Activated T-cell treated with anti-CD3 and anti-CD28 coated beads, Interleukin-2, amount 50 U/mL, for 24 hours (primary cell): ENCODE results near the gene ZFP92.

ENCODE experiments used
- DNase-seq: peaks from one replicate; pipeline ENCODE4 v3.0.0-alpha.2; 2020
- H3K27ac Mint-ChIP-seq: 2 replicates; pipeline ENCODE4 v1.8.0; 2020; ENCODE audit warnings: mild to moderate bottlenecking, mixed read lengths
- H3K27me3 Mint-ChIP-seq: 2 replicates; pipeline ENCODE4 v1.8.0; 2020; ENCODE audit warnings: mixed read lengths
- H3K36me3 Mint-ChIP-seq: 2 replicates; pipeline ENCODE4 v1.8.0; 2020; ENCODE audit warnings: low read depth, mixed read lengths
- H3K4me1 Mint-ChIP-seq: 2 replicates; pipeline ENCODE4 v1.8.0; 2020; ENCODE audit warnings: low read depth, mixed read lengths
- H3K4me3 Mint-ChIP-seq: 2 replicates; pipeline ENCODE4 v1.8.0; 2020; ENCODE audit warnings: mild to moderate bottlenecking, moderate library complexity, mixed read lengths
- H3K9me3 Mint-ChIP-seq: 2 replicates; pipeline ENCODE4 v1.8.0; 2020; ENCODE audit warnings: mixed read lengths

ZFP92 gene

DNA sequence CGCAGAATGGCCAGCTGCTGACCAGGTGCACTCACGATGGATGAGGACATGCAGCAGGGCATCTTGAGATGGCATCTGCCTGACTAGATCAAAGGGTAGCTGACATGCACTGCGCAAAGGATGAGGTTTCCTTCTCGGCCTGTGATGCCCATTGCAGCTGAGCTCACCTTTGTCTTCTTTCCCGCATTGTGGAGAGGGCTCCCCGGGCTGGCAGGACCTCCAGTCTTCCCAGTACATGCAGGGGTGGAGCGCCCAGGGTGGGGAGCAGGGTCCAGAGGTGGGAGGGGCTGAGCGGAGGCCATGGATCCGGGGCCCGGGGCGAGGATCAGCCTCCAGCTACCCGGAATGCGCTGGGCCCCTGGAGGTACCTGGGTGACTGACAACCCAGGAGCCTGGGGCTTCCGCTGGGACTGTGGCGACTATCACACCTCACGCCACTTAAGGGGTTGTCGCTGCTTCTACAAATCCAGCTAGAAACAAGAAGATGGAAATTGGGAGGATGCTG is 22.6 kb downstream of the ZFP92 start:
- no peaks in the 10 kb centered on the region for H3K4me1 Mint-ChIP-seq
- H3K9me3 Mint-ChIP-seq: peaks cover 2% of the 10 kb centered on the region
- no peaks in the 10 kb centered on the region for H3K36me3 Mint-ChIP-seq
- H3K27ac Mint-ChIP-seq: no peak overlapping the region
- H3K4me3 Mint-ChIP-seq: no peak overlapping the region
- peaks cover 51% of the 10 kb centered on the region for H3K27me3 Mint-ChIP-seq
- DNase-seq: no peak

DNA sequence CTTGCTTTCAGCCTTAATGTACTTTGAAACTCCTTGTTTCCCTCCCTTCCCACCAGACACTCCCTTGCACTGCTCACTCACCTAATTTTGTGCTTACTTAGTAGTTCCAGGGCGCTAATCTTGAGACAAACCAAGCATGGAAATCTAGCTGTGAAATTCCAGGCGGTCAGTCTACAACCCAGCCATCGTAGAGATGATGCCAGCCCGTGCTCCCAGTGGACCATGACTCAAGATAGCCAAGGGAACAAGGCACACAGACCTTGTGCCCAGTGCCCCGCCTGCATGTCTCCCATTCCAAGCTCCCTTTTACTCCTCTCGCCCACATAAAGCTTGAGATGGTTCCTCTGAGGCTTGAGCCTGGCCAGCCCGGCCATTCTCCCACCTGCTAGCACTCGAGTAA is 23.5 kb downstream of the ZFP92 start:
- Mint-ChIP-seq H3K27ac (no peak overlapping the region), H3K36me3 (no peaks in the 10 kb centered on the region), H3K9me3 (peaks cover 2% of the 10 kb centered on the region), H3K4me3 (no peak overlapping the region), H3K4me1 (no peaks in the 10 kb centered on the region), H3K27me3 (peaks cover 51% of the 10 kb centered on the region)
- DNase-seq: no peak

DNA sequence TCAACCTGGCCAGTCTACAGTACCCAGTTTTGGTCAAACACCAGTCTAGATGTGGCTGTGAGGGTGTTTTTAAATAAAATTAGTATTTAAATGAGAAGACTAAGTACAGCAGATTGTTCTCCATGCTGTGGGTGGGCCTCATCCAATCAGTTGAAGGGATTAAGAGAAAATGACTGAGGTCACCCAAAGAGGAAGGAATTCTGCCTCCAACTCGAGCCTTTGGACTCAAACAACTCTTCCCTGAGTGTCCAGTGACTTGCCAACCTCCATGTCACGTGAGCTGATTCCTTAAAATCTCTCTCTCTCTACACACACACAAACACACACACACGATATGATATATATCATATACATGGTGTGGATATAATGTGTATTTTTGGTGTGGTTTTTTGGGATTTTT is 24.6 kb downstream of the ZFP92 start:
- Mint-ChIP-seq H3K27me3 (peaks cover 45% of the 10 kb centered on the region), H3K27ac (no peak overlapping the region), H3K4me1 (no peaks in the 10 kb centered on the region), H3K4me3 (no peak overlapping the region), H3K9me3 (no peaks in the 10 kb centered on the region), H3K36me3 (no peaks in the 10 kb centered on the region)
- no peak for DNase-seq

DNA sequence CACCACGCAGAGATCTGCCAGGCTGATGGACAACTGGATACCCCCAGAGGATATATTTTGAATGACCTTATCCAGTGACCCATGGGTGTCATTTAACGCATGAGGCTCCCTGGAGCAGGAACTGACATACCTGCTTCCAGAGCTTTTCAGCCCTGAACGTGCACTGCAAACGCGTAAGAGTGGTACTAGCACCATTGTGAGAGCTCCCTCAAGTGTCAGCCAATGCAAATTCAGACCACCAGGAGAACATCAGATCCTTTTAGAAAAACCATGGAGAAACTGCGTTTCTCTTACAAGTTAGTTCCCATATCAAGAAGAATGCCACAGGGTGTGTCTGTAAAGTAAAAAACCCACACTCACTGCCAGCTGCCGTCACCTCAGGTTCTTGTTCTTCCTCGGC is 27.3 kb downstream of the ZFP92 start:
- DNase-seq: no peak
- H3K4me3 Mint-ChIP-seq: no peak overlapping the region
- no peak overlapping the region for H3K27ac Mint-ChIP-seq
- H3K27me3 Mint-ChIP-seq: peaks cover 28% of the 10 kb centered on the region
- H3K4me1 Mint-ChIP-seq: no peaks in the 10 kb centered on the region
- no peaks in the 10 kb centered on the region for H3K36me3 Mint-ChIP-seq
- H3K9me3 Mint-ChIP-seq: no peaks in the 10 kb centered on the region

DNA sequence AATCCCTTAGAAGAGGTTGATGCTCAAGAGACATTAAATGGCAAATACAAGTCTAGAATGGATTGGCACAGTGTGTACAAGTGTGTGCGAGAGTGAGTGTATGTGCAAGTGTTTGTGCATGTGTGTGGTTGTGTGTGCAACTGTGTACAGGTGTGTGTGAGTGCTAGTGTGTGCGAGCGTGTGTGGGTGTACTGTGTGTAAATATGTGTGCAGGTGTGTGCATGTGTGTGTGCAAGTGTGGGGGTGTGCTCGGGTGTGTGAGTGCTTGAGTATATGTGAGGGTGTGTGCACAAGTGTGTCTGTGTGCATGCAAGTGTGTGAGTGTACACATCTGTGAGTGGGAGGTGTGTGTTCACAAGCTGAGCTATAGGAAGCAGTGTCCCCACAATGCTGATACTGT is 28.7 kb downstream of the ZFP92 start:
- H3K27ac Mint-ChIP-seq: no peak overlapping the region
- H3K4me3 Mint-ChIP-seq: no peak overlapping the region
- peaks cover 19% of the 10 kb centered on the region for H3K27me3 Mint-ChIP-seq
- DNase-seq: no peak
- no peaks in the 10 kb centered on the region for H3K9me3 Mint-ChIP-seq
- no peaks in the 10 kb centered on the region for H3K36me3 Mint-ChIP-seq
- H3K4me1 Mint-ChIP-seq: no peaks in the 10 kb centered on the region

DNA sequence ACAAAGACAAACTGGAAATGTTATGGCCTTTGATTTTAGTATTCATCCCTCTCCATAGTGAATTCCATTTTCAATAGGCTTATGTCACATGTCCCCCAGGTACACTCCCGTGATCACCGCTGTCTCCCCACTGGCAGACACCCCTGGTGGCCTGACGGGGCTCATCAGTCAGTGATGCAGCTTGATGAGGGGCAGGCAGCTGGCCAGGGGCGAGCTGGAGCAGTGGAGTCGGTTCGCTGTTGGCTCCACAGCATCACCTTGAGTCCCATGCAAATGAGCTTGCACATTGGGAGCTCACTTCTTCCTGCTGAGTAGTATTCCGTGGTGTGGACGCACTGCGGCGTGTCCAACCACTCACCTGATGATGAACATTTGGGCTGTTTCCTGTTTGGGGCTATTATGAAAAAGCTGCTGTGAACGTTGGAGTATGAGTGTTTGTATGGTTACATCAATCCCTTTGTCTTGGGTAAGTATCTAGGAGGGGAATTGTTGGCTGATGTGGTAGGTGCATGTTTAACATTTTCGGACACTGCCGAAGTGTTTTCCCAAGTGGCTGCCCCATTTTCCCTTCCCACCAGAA is 29.4 kb downstream of the ZFP92 start:
- H3K9me3 Mint-ChIP-seq: no peaks in the 10 kb centered on the region
- H3K4me3 Mint-ChIP-seq: no peak overlapping the region
- H3K4me1 Mint-ChIP-seq: no peaks in the 10 kb centered on the region
- H3K27me3 Mint-ChIP-seq: peaks cover 17% of the 10 kb centered on the region
- no peak for DNase-seq
- no peak overlapping the region for H3K27ac Mint-ChIP-seq
- no peaks in the 10 kb centered on the region for H3K36me3 Mint-ChIP-seq

DNA sequence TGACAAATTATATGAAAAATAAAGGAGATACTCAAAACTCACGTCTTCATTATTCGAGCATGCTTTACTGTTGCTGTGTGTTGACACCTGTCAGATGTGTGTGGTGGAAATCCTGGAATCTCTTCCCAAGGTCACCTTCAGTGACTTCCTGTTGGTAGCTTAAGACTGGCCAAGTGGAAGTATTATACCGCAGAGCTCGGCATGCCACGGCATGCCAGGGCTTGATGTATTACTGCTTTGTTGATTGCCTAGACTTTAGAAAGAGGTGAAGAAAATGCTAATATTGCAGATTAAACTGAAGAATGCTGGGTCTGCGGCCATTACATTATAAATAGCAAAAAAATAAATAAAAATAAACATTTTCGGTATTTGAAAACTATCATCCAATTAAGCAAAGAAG is 30.0 kb downstream of the ZFP92 start:
- DNase-seq: no peak
- Mint-ChIP-seq H3K9me3 (no peaks in the 10 kb centered on the region), H3K4me1 (no peaks in the 10 kb centered on the region), H3K27me3 (peaks cover 15% of the 10 kb centered on the region), H3K36me3 (peaks cover under 1% of the 10 kb centered on the region), H3K4me3 (no peak overlapping the region), H3K27ac (no peak overlapping the region)

DNA sequence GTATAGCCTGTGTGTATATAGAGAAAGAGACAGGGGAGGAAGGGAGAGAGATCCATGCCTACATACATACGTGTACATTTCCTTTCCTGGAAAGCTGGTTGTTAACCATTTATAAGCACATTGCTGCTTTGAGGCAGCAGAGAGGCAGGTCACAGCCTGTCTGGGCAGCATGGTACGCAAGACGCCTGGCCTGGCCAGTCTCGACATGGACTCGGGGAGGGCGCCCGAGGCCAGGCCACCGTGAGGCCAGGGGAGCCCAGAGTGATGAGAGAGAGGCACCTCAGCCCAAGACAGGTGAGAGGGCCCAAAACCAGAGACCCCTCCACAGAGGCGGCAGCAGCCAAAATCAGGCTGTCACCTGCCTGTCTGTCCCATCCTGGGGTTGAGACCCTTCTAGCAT is 30.7 kb downstream of the ZFP92 start:
- H3K4me3 Mint-ChIP-seq: no peak overlapping the region
- no peaks in the 10 kb centered on the region for H3K4me1 Mint-ChIP-seq
- no peak overlapping the region for H3K27ac Mint-ChIP-seq
- peaks cover 12% of the 10 kb centered on the region for H3K27me3 Mint-ChIP-seq
- no peaks in the 10 kb centered on the region for H3K9me3 Mint-ChIP-seq
- no peak for DNase-seq
- H3K36me3 Mint-ChIP-seq: peaks cover 6% of the 10 kb centered on the region

DNA sequence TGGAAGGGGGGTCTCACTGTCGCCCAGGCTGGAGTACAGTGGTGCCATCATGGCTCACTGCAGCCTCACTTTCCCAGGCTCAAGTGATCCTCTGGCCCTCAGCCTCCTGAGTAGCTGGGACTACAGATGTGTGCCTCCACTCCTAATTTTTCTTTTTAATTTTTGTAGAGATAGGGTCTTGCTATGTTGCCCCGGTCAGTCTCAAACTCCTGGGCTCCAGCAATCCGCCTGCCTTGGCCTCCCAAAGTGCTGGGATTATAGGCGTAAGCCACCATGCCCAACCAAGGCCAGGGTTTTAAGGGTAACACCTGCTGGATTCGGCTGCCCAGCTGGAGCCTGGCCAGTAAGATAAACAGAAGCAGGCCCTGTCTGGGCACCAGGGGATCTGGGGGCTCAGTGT is 31.2 kb downstream of the ZFP92 start:
- H3K4me3 Mint-ChIP-seq: no peak overlapping the region
- peaks cover 6% of the 10 kb centered on the region for H3K36me3 Mint-ChIP-seq
- no peaks in the 10 kb centered on the region for H3K4me1 Mint-ChIP-seq
- DNase-seq: no peak
- H3K9me3 Mint-ChIP-seq: no peaks in the 10 kb centered on the region
- H3K27me3 Mint-ChIP-seq: peaks cover 8% of the 10 kb centered on the region
- no peak overlapping the region for H3K27ac Mint-ChIP-seq

DNA sequence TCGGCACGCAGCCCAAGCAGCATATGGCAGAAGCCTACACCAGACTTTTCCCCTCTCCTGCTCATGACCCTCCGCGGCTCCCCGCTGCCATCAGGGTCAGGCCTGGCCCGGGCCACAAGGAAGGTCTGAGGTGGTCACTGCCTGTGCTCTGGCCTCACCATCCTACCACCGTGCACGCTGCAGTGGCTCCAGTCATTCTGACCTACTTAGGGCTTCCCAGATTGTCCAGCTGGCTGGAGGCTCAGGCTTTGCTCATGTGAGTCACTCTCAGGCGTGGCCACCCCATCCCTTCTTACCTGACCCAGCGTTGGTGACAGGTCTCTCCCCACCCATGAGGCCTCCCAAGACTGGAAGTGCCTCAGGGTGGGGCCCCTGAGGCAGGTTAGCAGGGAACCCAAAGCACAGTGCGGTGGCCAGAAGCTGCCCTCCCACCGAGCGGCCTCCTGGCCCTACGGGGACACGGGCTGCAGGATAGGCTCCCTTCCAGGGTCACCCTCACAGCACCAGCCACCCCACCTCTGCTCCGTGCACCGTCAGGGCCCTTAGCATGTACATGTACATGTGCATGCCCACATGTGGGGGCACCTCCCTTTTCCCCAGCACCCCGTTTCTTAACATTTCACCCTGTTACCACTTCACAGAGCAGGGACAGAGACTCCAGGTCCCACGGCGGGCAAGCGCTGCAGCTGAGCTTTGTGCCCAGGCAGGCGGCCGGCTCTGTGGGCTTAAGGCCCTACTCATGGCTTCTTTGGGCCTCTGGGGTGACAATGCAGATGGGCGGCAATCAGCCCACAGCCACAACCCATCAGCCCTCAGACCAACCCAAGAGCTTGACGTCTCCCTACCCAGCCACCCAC is 32.4 kb downstream of the ZFP92 start:
- peaks cover 2% of the 10 kb centered on the region for H3K27me3 Mint-ChIP-seq
- H3K27ac Mint-ChIP-seq: no peak overlapping the region
- no peak for DNase-seq
- no peaks in the 10 kb centered on the region for H3K4me1 Mint-ChIP-seq
- H3K36me3 Mint-ChIP-seq: peaks cover 11% of the 10 kb centered on the region
- H3K4me3 Mint-ChIP-seq: no peak overlapping the region
- H3K9me3 Mint-ChIP-seq: no peaks in the 10 kb centered on the region

DNA sequence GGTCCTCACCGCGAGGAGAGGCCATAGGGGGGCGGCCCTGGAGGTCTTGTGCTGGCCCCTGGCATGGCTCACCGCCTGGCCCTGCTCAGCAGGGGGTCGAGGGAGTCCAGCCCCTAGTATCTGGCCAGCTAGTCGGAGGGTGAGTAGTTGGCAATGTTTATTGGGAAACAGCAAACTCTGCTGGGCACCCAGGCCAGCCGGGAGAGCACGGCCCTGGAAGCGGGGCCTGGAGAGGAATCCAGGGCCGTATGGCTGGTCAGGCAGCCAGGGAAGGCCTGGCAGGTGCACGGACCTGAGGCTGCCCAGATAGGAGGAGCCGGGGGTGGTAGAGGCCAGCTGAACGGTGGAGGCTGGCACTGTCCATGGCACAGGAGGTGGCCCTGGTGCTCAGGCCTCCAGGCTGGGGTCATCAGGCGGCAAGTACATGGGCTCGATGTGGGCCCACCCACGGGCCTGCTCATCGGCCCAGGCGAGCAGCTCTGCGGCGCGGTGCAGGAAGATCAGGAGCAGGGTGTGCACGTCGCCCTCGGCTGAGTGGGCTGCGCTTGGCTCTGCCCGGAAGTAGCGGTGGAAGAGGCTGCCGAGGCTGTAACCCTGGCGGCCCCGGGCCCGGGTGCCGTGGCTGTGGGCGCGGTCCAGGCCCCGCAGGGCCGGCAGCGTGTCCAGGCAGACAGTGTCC is 33.2 kb downstream of the ZFP92 start:
- H3K4me1 Mint-ChIP-seq: no peaks in the 10 kb centered on the region
- no peaks in the 10 kb centered on the region for H3K27me3 Mint-ChIP-seq
- H3K4me3 Mint-ChIP-seq: no peak overlapping the region
- no peaks in the 10 kb centered on the region for H3K9me3 Mint-ChIP-seq
- no peak overlapping the region for H3K27ac Mint-ChIP-seq
- peaks cover 16% of the 10 kb centered on the region for H3K36me3 Mint-ChIP-seq
- no peak for DNase-seq

DNA sequence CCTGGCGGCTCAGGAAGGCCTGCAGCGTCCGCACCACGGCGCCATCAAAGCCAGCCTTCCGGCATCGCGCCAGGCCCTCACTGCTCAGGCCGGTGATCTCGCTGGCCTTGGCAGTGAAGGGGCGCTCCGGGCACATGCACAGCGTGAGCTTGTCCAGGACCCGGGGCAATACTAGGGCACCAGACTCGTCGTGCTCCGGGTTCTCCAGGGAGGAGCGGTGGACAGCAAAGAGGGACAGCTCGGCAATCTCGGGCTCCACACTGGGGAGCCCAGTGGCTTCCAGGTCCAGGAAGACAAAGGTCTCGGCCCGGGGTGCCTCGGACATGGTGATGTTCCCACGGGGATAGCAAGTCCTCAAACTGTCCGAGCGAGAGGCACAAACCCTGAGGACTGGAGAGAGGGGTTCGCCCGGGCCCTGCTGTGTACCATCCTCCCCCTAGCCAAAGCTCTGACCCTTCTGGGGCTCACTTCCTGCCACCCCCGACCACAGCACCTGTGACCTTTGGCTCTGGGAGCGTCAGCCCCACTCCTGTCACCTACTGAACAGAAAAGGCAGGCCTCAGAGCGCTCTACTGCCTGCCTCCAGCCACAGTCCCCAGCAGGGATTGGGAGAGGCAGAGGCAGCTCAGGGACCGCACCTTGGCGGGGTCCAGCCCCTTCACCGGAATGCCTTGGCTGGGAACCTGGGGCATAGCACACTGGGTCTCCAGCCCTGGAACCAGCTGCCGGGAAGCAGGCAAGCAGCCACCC is 34.0 kb downstream of the ZFP92 start:
- H3K27ac Mint-ChIP-seq: no peak overlapping the region
- no peaks in the 10 kb centered on the region for H3K9me3 Mint-ChIP-seq
- DNase-seq: no peak
- H3K4me3 Mint-ChIP-seq: no peak overlapping the region
- no peaks in the 10 kb centered on the region for H3K4me1 Mint-ChIP-seq
- H3K27me3 Mint-ChIP-seq: no peaks in the 10 kb centered on the region
- peaks cover 22% of the 10 kb centered on the region for H3K36me3 Mint-ChIP-seq

DNA sequence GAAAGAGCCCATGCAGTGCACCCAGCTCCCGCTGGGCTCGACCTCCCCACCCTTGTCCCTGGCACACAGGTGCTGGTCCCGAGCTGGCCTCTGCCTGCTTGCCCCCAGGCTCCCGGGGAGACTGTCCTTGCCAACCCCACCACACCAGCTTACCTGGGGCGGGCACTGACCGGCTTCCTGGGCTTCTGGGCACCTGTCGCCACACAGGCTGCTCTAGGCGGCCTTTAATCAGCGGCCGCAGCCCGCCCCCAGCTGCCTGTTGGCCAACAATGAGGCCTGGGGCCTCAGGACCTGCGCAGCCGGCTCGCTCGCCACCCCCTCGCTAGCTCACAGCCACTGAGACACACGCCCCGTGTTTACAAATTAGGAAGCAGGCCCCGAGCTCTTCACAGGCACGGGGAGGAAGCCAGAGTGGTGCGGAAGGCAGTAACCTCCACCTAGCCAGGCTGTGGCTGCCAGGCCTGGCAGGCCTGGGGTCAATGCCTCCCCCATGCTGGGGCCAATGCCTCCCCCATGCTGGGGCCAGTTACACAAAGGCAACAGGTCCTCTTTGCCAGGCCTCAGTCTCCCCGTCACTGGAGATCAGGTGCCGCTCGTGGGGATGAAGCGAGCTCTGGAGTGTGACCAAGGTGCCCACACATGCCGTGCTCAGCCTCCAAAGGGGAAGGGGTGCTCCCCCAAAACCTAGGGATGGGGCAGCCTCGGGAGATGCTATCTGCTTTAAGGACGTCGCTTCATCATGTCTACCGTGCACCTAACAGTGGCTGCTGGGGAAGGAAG is 34.8 kb downstream of the ZFP92 start, which contains the start of gene TREX2:
TSS of gene TREX2 (minus strand) at position 201 of the 780 bp plus-strand sequence. CDS start 626 bp downstream, outside the sequence.
- Mint-ChIP-seq H3K4me1 (no peaks in the 10 kb centered on the region), H3K27me3 (no peaks in the 10 kb centered on the region), H3K4me3 (no peak within 1 kb of the TSS), H3K27ac (peak within 1 kb of the TSS; percentile 8), H3K9me3 (no peaks in the 10 kb centered on the region), H3K36me3 (peaks cover 29% of the 10 kb centered on the region)
- no peak for DNase-seq

DNA sequence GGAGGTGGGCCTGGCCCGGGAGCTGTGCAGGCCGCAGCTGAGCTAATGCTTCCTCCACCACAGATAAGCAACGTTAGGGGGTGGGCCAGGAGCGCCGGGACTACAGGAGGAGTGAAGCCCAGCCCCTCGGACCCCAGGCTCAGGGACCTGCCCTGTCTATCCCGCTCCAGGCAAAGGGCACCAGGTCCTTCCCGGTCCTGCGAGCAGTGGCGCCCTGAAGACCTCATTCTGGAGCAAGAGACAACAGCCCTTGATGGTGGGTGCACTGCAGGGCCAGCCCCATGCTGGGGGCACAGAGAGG is 35.3 kb downstream of the ZFP92 start:
- Mint-ChIP-seq H3K27me3 (no peaks in the 10 kb centered on the region), H3K4me3 (no peak overlapping the region), H3K4me1 (no peaks in the 10 kb centered on the region), H3K27ac (no peak overlapping the region), H3K9me3 (no peaks in the 10 kb centered on the region), H3K36me3 (peaks cover 35% of the 10 kb centered on the region)
- DNase-seq: no peak
